Hematopoietic multipotent progenitor cell treated with erythropoietin and hydrocortisone succinate and interleukin-3 and kit ligand, for 8 days (in vitro differentiated cells): ENCODE measurements around the gene THRSP.
A peak's percentile ranks its signal among the peaks of the same experiment; 100 is the strongest.
"Not testable (repeated sequence)": the region's sequence is repeated elsewhere in the genome, so short reads cannot be mapped to it uniquely, and the experiment has no call there.

Source experiments
- DNase-seq: peaks from one replicate; pipeline ENCODE4 v3.0.0-alpha.2; 2015

THRSP gene

GRCh38 chr11:78069465-78069864 lies 5.8 kb downstream of the THRSP start:
- peak; percentile 53 for DNase-seq

- DNase-seq: no peak
These were observed 7.0 kb downstream of the THRSP start for GRCh38 chr11:78070621-78071020.

- DNase-seq: no peak
These were observed 8.1 kb downstream of the THRSP start for GRCh38 chr11:78071717-78072116.

GRCh38 chr11:78072455-78072854 lies 8.8 kb downstream of the THRSP start:
- no peak for DNase-seq

- no peak for DNase-seq
These were observed 11.1 kb downstream of the THRSP start for GRCh38 chr11:78074756-78075155.

GRCh38 chr11:78076733-78077403 lies 13.2 kb downstream of the THRSP start:
- no peak for DNase-seq

GRCh38 chr11:78077592-78077991 lies 13.9 kb downstream of the THRSP start:
- DNase-seq: not testable (repeated sequence)

GRCh38 chr11:78078218-78079167 lies 14.8 kb downstream of the THRSP start:
- DNase-seq: peak; percentile 24

GRCh38 chr11:78079232-78080083 lies 15.8 kb downstream of the THRSP start, which contains the start of gene NDUFC2:
TSS of gene NDUFC2 (minus strand) at chr11:78079862. CDS start at chr11:78079744, 118 bp downstream.
- DNase-seq: peak; percentile 79

GRCh38 chr11:78080084-78080817 lies 16.6 kb downstream of the THRSP start:
- DNase-seq: no peak

GRCh38 chr11:78080818-78081495 lies 17.3 kb downstream of the THRSP start:
- peak; percentile 71 for DNase-seq

GRCh38 chr11:78081583-78081982 lies 17.9 kb downstream of the THRSP start:
- DNase-seq: no peak

- DNase-seq: no peak
These were observed 18.5 kb downstream of the THRSP start for GRCh38 chr11:78082146-78082545.

GRCh38 chr11:78083021-78083420 lies 19.4 kb downstream of the THRSP start:
- DNase-seq: no peak

GRCh38 chr11:78084506-78084905 lies 20.8 kb downstream of the THRSP start:
- not testable (repeated sequence) for DNase-seq

GRCh38 chr11:78085972-78086371 lies 22.3 kb downstream of the THRSP start:
- no peak for DNase-seq

GRCh38 chr11:78086521-78087074 lies 22.9 kb downstream of the THRSP start:
- DNase-seq: not testable (repeated sequence)

- DNase-seq: no peak
These were observed 30.6 kb downstream of the THRSP start for GRCh38 chr11:78094250-78094649.

- DNase-seq: no peak
These were observed 34.2 kb downstream of the THRSP start for GRCh38 chr11:78097666-78098385.

- DNase-seq: no peak
These were observed 36.0 kb downstream of the THRSP start for GRCh38 chr11:78099666-78100065.

- DNase-seq: no peak
These were observed 36.6 kb downstream of the THRSP start for GRCh38 chr11:78100261-78100660.
